Measurements from ENCODE around the gene MCTP2.

DNA sequence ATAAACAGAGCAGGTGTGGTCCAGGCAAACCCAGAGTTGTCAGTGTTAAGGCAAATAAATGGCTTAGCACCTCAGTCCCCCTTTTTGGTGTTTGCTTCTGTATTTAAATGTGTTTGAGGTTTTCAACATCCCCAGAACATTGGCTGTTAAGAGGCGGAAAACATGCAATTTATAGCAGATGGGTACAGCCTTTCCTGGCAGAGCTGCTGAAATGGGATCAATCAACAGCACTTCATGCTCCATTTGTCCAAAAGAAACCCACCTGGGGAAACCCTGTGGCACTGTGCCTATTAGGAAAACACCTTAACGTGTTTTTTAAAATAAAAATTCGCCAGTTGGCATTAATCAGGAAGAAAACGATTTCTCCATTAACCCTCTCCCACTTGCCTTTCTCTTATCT, 135.4 kb downstream of the MCTP2 start:
- TF ChIP-seq, protein P1, sequence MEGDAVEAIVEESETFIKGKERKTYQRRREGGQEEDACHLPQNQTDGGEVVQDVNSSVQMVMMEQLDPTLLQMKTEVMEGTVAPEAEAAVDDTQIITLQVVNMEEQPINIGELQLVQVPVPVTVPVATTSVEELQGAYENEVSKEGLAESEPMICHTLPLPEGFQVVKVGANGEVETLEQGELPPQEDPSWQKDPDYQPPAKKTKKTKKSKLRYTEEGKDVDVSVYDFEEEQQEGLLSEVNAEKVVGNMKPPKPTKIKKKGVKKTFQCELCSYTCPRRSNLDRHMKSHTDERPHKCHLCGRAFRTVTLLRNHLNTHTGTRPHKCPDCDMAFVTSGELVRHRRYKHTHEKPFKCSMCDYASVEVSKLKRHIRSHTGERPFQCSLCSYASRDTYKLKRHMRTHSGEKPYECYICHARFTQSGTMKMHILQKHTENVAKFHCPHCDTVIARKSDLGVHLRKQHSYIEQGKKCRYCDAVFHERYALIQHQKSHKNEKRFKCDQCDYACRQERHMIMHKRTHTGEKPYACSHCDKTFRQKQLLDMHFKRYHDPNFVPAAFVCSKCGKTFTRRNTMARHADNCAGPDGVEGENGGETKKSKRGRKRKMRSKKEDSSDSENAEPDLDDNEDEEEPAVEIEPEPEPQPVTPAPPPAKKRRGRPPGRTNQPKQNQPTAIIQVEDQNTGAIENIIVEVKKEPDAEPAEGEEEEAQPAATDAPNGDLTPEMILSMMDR (IDR thresholded peaks at IDR 0.05): no peak
- no peak for TF ChIP-seq POLR2AphosphoS5 (IDR thresholded peaks at IDR 0.05; ENCODE audit: low read depth, low read length)
- TF ChIP-seq SIN3A (IDR thresholded peaks at IDR 0.05; ENCODE audit: borderline replicate concordance, insufficient read depth, low read depth, low read length): no peak
- TF ChIP-seq, protein P2, sequence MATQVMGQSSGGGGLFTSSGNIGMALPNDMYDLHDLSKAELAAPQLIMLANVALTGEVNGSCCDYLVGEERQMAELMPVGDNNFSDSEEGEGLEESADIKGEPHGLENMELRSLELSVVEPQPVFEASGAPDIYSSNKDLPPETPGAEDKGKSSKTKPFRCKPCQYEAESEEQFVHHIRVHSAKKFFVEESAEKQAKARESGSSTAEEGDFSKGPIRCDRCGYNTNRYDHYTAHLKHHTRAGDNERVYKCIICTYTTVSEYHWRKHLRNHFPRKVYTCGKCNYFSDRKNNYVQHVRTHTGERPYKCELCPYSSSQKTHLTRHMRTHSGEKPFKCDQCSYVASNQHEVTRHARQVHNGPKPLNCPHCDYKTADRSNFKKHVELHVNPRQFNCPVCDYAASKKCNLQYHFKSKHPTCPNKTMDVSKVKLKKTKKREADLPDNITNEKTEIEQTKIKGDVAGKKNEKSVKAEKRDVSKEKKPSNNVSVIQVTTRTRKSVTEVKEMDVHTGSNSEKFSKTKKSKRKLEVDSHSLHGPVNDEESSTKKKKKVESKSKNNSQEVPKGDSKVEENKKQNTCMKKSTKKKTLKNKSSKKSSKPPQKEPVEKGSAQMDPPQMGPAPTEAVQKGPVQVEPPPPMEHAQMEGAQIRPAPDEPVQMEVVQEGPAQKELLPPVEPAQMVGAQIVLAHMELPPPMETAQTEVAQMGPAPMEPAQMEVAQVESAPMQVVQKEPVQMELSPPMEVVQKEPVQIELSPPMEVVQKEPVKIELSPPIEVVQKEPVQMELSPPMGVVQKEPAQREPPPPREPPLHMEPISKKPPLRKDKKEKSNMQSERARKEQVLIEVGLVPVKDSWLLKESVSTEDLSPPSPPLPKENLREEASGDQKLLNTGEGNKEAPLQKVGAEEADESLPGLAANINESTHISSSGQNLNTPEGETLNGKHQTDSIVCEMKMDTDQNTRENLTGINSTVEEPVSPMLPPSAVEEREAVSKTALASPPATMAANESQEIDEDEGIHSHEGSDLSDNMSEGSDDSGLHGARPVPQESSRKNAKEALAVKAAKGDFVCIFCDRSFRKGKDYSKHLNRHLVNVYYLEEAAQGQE (IDR thresholded peaks at IDR 0.05; ENCODE audit: insufficient read depth in 1 of 2, low read depth in 2 of 2, low read length in 1 of 2): no peak

Data from Panc1 (cell line).